H1 (cell line): ENCODE results near the gene TEKT5. TPM values are rescaled to one million over a fixed set of nuclear protein-coding genes. Genes with fewer than 3 reads are reported as not detected.
A peak's percentile ranks its signal among the peaks of the same experiment; 100 is the strongest.

Experiments
- CTCF ChIA-PET: fragments of 300-600 bp; sonication (Branson Sonifier 250); formaldehyde crosslinking; loops from one replicate; lab custom pipeline; 2021; ENCODE audit not compliant: partially characterized antibody; lab: Charles Lee
- POLR2A ChIA-PET: fragments of 300-600 bp; sonication (Branson Sonifier 250); formaldehyde crosslinking; loops from one replicate; lab custom pipeline; 2021; ENCODE audit warnings: inconsistent platforms; ENCODE audit not compliant: partially characterized antibody; lab: Charles Lee
- DNase-seq, 2 experiments: peaks; one replicate each; pipeline versions ENCODE4 v3.0.0 to v3.0.0-alpha.2; 2010 to 2022; ENCODE audit warnings: low spot score in 2 of 2, low read depth in 1 of 2, mixed read lengths in 1 of 2
- FAIRE-seq: peaks from 2 replicates; lab custom pipeline; 2011; peaks lifted over from hg19 to GRCh38; lab: Jason Lieb, UNC
- H2AFZ ChIP-seq: 2 replicates; pipeline ENCODE4 v1.8.1; 2012; ENCODE audit warnings: low read length, inconsistent platforms
- H2AK5ac ChIP-seq: 2 replicates; pipeline ENCODE4 v1.6.1; 2013; ENCODE audit warnings: low read depth, low read length
- H2BK120ac ChIP-seq: replicated peaks from 2 replicates; pipeline ENCODE3; 2013; ENCODE audit warnings: low read depth, low read length, inconsistent platforms
- H2BK12ac ChIP-seq: 2 replicates; pipeline ENCODE4 v1.6.1; 2013; ENCODE audit warnings: low read depth, low read length
- H2BK15ac ChIP-seq: 2 replicates; pipeline ENCODE4 v1.6.1; 2013; ENCODE audit warnings: low read length
- H2BK20ac ChIP-seq: 2 replicates; pipeline ENCODE4 v1.6.1; 2013; ENCODE audit warnings: low read length
- H2BK5ac ChIP-seq: 2 replicates; pipeline ENCODE4 v1.6.1; 2013; ENCODE audit warnings: low read depth, low read length
- H3K14ac ChIP-seq: 2 replicates; pipeline ENCODE4 v1.6.1; 2013; ENCODE audit warnings: inconsistent platforms; ENCODE audit not compliant: insufficient read length
- H3K18ac ChIP-seq: 2 replicates; pipeline ENCODE4 v1.6.1; 2013; ENCODE audit warnings: low read length; ENCODE audit errors: extremely low read depth
- H3K23ac ChIP-seq: 2 replicates; pipeline ENCODE4 v1.6.1; 2013; ENCODE audit warnings: inconsistent platforms; ENCODE audit not compliant: insufficient read length
- H3K23me2 ChIP-seq: 2 replicates; pipeline ENCODE4 v1.6.1; 2013; ENCODE audit warnings: low read depth, low read length
- H3K27ac ChIP-seq: 2 replicates; pipeline ENCODE4 v1.6.1; 2011; ENCODE audit warnings: low read depth, low read length, inconsistent platforms
- H3K27me3 ChIP-seq, 4 experiments: replicated peaks in 1 of 4; 1 replicate in 1 of 4; 2 replicates in 3 of 4; pipeline versions ENCODE4 v1.6.1 to v1.8.1; 2011 to 2013; ENCODE audit warnings: low read length in 3 of 4, mild to moderate bottlenecking in 3 of 4, inconsistent platforms in 2 of 4, mixed read lengths in 2 of 4, moderate library complexity in 1 of 4; ENCODE audit not compliant: control insufficient read depth in 3 of 4, insufficient read depth in 3 of 4; ENCODE audit errors: extremely low read depth in 1 of 4
- H3K36me3 ChIP-seq, 4 experiments: 2 replicates each; pipeline versions ENCODE4 v1.6.1 to v1.8.1; 2011 to 2013; ENCODE audit warnings: mild to moderate bottlenecking in 4 of 4, low read length in 3 of 4, moderate library complexity in 2 of 4, control low read depth in 1 of 4, inconsistent platforms in 1 of 4; ENCODE audit not compliant: insufficient read depth in 4 of 4, control insufficient read depth in 2 of 4
- H3K4ac ChIP-seq: replicated peaks from 2 replicates; pipeline ENCODE3; 2013; ENCODE audit warnings: low read length, low read depth, mixed read lengths, inconsistent platforms; ENCODE audit not compliant: insufficient read length
- H3K4me1 ChIP-seq, 4 experiments: replicated peaks in 1 of 4; 1 replicate in 1 of 4; 2 replicates in 3 of 4; pipeline versions ENCODE4 v1.6.1 to v1.8.1; 2011 to 2013; ENCODE audit warnings: low read length in 3 of 4, inconsistent platforms in 2 of 4, mixed read lengths in 1 of 4; ENCODE audit not compliant: insufficient read depth in 4 of 4, control insufficient read depth in 3 of 4
- H3K4me2 ChIP-seq, 2 experiments: 2 replicates each; pipeline versions ENCODE4 v1.6.1 to v1.8.1; 2011 to 2013; ENCODE audit warnings: low read depth in 2 of 2, low read length in 2 of 2, control low read depth in 1 of 2, inconsistent platforms in 1 of 2, mild to moderate bottlenecking in 1 of 2; ENCODE audit not compliant: insufficient read depth in 1 of 2
- H3K4me3 ChIP-seq, 4 experiments: fragments of 200-600, 300-600 bp in 1 of 4; sonication (generic), shearing (Covaris generic), sonication (Bioruptor Twin) in 1 of 4; 2 replicates each; pipeline versions ENCODE4 v1.5.1 to v1.8.1; 2011 to 2016; ENCODE audit warnings: low read length in 4 of 4, low read depth in 3 of 4, control low read depth in 2 of 4, inconsistent platforms in 2 of 4, mild to moderate bottlenecking in 2 of 4, mixed read lengths in 1 of 4, moderate library complexity in 1 of 4; ENCODE audit not compliant: insufficient read depth in 2 of 4; ENCODE audit errors: extremely low read depth in 1 of 4
- H3K56ac ChIP-seq: replicated peaks from 2 replicates; pipeline ENCODE3; 2013; ENCODE audit warnings: low read depth, mild to moderate bottlenecking, mixed read lengths, low read length, inconsistent platforms; ENCODE audit not compliant: insufficient read length
- H3K79me1 ChIP-seq: 2 replicates; pipeline ENCODE4 v1.6.1; 2013; ENCODE audit warnings: low read depth, low read length, control low read depth
- H3K79me2 ChIP-seq, 2 experiments: 2 replicates each; pipeline versions ENCODE4 v1.6.1 to v1.8.1; 2012 to 2013; ENCODE audit warnings: low read length in 2 of 2, mild to moderate bottlenecking in 2 of 2, inconsistent platforms in 1 of 2; ENCODE audit not compliant: insufficient read depth in 2 of 2, control insufficient read depth in 1 of 2
- H3K9ac ChIP-seq, 4 experiments: replicated peaks in 1 of 4; 1 replicate in 1 of 4; 2 replicates in 3 of 4; pipeline versions ENCODE4 v1.6.1 to v1.8.1; 2011 to 2013; ENCODE audit warnings: low read depth in 3 of 4, low read length in 3 of 4, control low read depth in 2 of 4, mild to moderate bottlenecking in 2 of 4, moderate library complexity in 2 of 4, inconsistent platforms in 1 of 4; ENCODE audit errors: extremely low read depth in 1 of 4
- H3K9me3 ChIP-seq, 2 experiments: 2 replicates each; pipeline versions ENCODE4 v1.6.1 to v1.8.1; 2012 to 2013; ENCODE audit warnings: mild to moderate bottlenecking in 2 of 2, moderate library complexity in 2 of 2, control low read depth in 1 of 2, inconsistent platforms in 1 of 2, low read depth in 1 of 2, low read length in 1 of 2, mixed read lengths in 1 of 2; ENCODE audit not compliant: insufficient read depth in 2 of 2
- H4K20me1 ChIP-seq, 2 experiments: replicated peaks in 1 of 2; 2 replicates each; pipeline versions ENCODE3 to v1.8.1; 2011 to 2013; ENCODE audit warnings: inconsistent platforms in 2 of 2, low read length in 2 of 2, mild to moderate bottlenecking in 1 of 2; ENCODE audit not compliant: insufficient read depth in 2 of 2, control insufficient read depth in 1 of 2
- H4K5ac ChIP-seq: 2 replicates; pipeline ENCODE4 v1.6.1; 2013; ENCODE audit warnings: low read length, low read depth, mixed read lengths, inconsistent platforms; ENCODE audit not compliant: insufficient read length
- H4K8ac ChIP-seq: 2 replicates; pipeline ENCODE4 v1.8.0; 2013; ENCODE audit warnings: mild to moderate bottlenecking, moderate library complexity, low read length, inconsistent platforms; ENCODE audit not compliant: insufficient read depth; ENCODE audit errors: extremely low read depth
- H4K91ac ChIP-seq: replicated peaks from 2 replicates; pipeline ENCODE3; 2013; ENCODE audit warnings: low read length, mixed read lengths, inconsistent platforms; ENCODE audit not compliant: insufficient read length
- CHD1 ChIP-seq: IDR thresholded peaks from 2 replicates; pipeline ENCODE4 v1.6.1; 2012; ENCODE audit warnings: low read depth, low read length, improper control_type of control experiment
- CHD2 ChIP-seq: IDR thresholded peaks from 2 replicates; pipeline ENCODE4 v1.6.1; 2012; ENCODE audit warnings: low read length, improper control_type of control experiment
- EGR1 ChIP-seq: IDR thresholded peaks from 2 replicates; pipeline ENCODE4 v1.6.1; 2011; ENCODE audit warnings: low read depth, low read length, borderline replicate concordance
- MAX ChIP-seq: IDR thresholded peaks from 2 replicates; pipeline ENCODE4 v1.6.1; 2012; ENCODE audit warnings: inconsistent platforms
- NANOG ChIP-seq: IDR thresholded peaks from 2 replicates; pipeline ENCODE4 v1.6.1; 2011; ENCODE audit warnings: low read length, low read depth, mild to moderate bottlenecking, inconsistent platforms; ENCODE audit not compliant: insufficient read depth, poor library complexity, severe bottlenecking
- SIN3A ChIP-seq, 2 experiments: IDR thresholded peaks in 1 of 2; conservative IDR thresholded peaks in 1 of 2; 2 replicates each; pipeline ENCODE4 v1.6.1; 2011 to 2012; ENCODE audit warnings: low read length in 2 of 2, improper control_type of control experiment in 1 of 2, low read depth in 1 of 2, mild to moderate bottlenecking in 1 of 2
- SIRT6 ChIP-seq: IDR thresholded peaks from one replicate; pipeline ENCODE4 v1.7.1; 2012; ENCODE audit warnings: low read length, inconsistent platforms
- SIX5 ChIP-seq: IDR thresholded peaks from 2 replicates; pipeline ENCODE4 v1.6.1; 2011; ENCODE audit warnings: mild to moderate bottlenecking, low read depth, low read length
- ZNF274 ChIP-seq: IDR thresholded peaks from 2 replicates; pipeline ENCODE4 v1.7.0; 2012; ENCODE audit warnings: low read length, borderline replicate concordance; ENCODE audit errors: extremely low read depth
- WGBS, 2 experiments: shearing (Covaris generic) in 1 of 2; methylation state at CpG; one replicate each; pipeline versions ENCODE4 v1.1.6 to v1.1.7; 2013 to 2015; ENCODE audit warnings: low lambda C conversion rate in 2 of 2, mixed read lengths in 2 of 2, inconsistent platforms in 1 of 2, low coverage in 1 of 2, missing lambda C conversion rate in 1 of 2; ENCODE audit not compliant: insufficient replicate concordance in 2 of 2, insufficient coverage in 1 of 2, insufficient read length in 1 of 2; ENCODE audit errors: extremely low coverage in 1 of 2, missing lambda C conversion rate in 1 of 2; 5-methylcytosine and 5-hydroxymethylcytosine counted together
- polyA plus RNA-seq, 7 experiments: library from polyadenylated mRNA; depleted of rRNA in 3 of 7; stranded (reverse) in 5 of 7; unstranded in 2 of 7; fragments of >200 nt in 5 of 7; fragments of 200-250 nt in 2 of 7; gene quantifications; 1 replicate in 5 of 7; 2 replicates in 1 of 7; 4 replicates in 1 of 7; pipeline versions ENCODE4 v1.2.1 to v1.2.3, GENCODE V29; 2011 to 2013; ENCODE audit warnings: missing spikeins in 2 of 7, mixed read lengths in 2 of 7
- total RNA-seq: library from RNA; stranded (reverse); fragmentation: NEBNext Ultra II Directional; extraction: Animal tissue kit (Norgen Biotek cat#: 25700); gene quantifications from 2 replicates; pipeline ENCODE4 v1.2.1, GENCODE V29; 2021

The TEKT5 gene
- total and polyA plus RNA-seq, 2 of the 8 experiments (the other 6 are each of a cell fraction or from before 2014, with no cell fraction given), result 0.95 TPM; not detected in 1

DNA sequence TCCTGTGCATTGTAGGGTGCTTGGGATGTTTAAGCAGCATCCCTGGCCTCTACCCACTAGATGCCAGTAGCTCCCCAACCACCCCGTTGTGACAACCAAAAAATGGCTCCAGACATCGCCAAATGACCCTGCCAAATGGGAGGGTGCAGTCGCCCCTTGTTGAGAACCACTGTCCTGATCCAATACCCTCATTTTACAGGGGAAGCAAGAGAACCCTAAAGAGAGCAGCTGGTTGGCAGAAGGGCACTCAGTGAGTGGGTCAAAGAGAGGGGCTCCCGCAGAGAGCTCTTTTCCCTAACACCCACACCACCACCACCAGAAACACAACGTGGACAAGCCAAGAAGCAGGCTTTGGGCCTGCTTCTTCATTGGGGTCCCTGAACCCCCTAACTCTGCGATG is 18.4 kb downstream of the TEKT5 start:
- no peak for FAIRE-seq
- Histone ChIP-seq H4K5ac (no peak overlapping the region), H3K36me3 (no peaks in the 10 kb centered on the region), H2BK5ac (no peak overlapping the region; the same call in 1 of the 2 replicates), H3K79me1 (no peaks in the 10 kb centered on the region), H3K27me3 (no peaks in the 10 kb centered on the region), H2BK15ac (0 out of 2 replicates have a peak overlapping the region, but pooled peaks have one; percentile 81), H4K91ac (no peak overlapping the region), H3K18ac (no peak overlapping the region), H3K4me3 (no peak overlapping the region), H2BK120ac (no peak overlapping the region), H3K4me2 (no peak overlapping the region), H3K23me2 (no peaks in the 10 kb centered on the region; the same call in 1 of the 2 replicates), H3K14ac (no peak overlapping the region), H3K4ac (no peak overlapping the region), H2AK5ac (no peak overlapping the region), H2AFZ (no peak overlapping the region), H3K9ac (peak overlapping the region in 1 of 4 experiments; percentile 22; a peak in 2 of 7 replicates), H4K20me1 (no peaks in the 10 kb centered on the region), H2BK20ac (no peak overlapping the region), H3K27ac (no peak overlapping the region), H3K9me3 (no peaks in the 10 kb centered on the region), H3K4me1 (peaks cover 0 to 6% (median 2%) of the 10 kb centered on the region in 4 experiments; a peak in 4 of 7 replicates), H2BK12ac (no peak overlapping the region), H3K56ac (no peak overlapping the region), H4K8ac (0 out of 2 replicates have a peak overlapping the region, but pooled peaks have one; percentile 12), H3K23ac (no peak overlapping the region), H3K79me2 (no peaks in the 10 kb centered on the region)
- no peak for DNase-seq
- WGBS, 2 experiments, result 71% methylated on average over 6 of the region's 6 CpGs; no CpG with 5 or more reads in 1 of the 2 experiments
- ChIA-PET CTCF (interaction anchor here (1.0 to 2.7 kb wide), 3 partner anchors 12 to 155 kb away, joined by 3 to 7 read pairs (median 4); no protein-coding TSS in a partner anchor), POLR2A (interaction anchor here (1.2 kb wide), 1 partner anchor 68 kb away, joined by 3 read pairs; no protein-coding TSS in a partner anchor)
- TF ChIP-seq NANOG, result no peak
- no peak for TF ChIP-seq SIX5
- TF ChIP-seq MAX, result no peak
- no peak for TF ChIP-seq SIRT6
- no peak for TF ChIP-seq ZNF274
- no peak for TF ChIP-seq CHD2
- TF ChIP-seq CHD1, result no peak
- TF ChIP-seq EGR1, result no peak
- TF ChIP-seq SIN3A (conservative IDR thresholded peaks at IDR 0.05 in 1 of 2, IDR thresholded peaks at IDR 0.05 in 1 of 2; ENCODE audit: low read depth in 1 of 2, low read length in 2 of 2), result no peak
